SK-N-SH (cell line): Measurements from ENCODE around the gene CATSPER3.

Source experiments
- JUND ChIP-seq: IDR thresholded peaks from 2 replicates; pipeline ENCODE4 v1.4.0; 2012
- MXI1 ChIP-seq: IDR thresholded peaks from 2 replicates; pipeline ENCODE4 v1.6.1; 2012; ENCODE audit warnings: mild to moderate bottlenecking, low read depth, low read length, improper control_type of control experiment
- SIN3A ChIP-seq: IDR thresholded peaks from 2 replicates; pipeline ENCODE4 v1.6.1; 2012; ENCODE audit warnings: low read depth, mild to moderate bottlenecking, low read length, moderate library complexity, borderline replicate concordance
- TAF1 ChIP-seq: IDR thresholded peaks from 2 replicates; pipeline ENCODE4 v1.6.1; 2012; ENCODE audit warnings: low read depth, mild to moderate bottlenecking, low read length, moderate library complexity, borderline replicate concordance
- TF ChIP-seq, protein P1 (sequence below): fragments of 200-600 bp; sonication (generic); IDR thresholded peaks from 2 replicates; pipeline ENCODE4 v1.6.1; 2017; ENCODE audit warnings: antibody characterized with exemption, mild to moderate bottlenecking, moderate library complexity
- TF ChIP-seq, protein P2 (sequence below): IDR thresholded peaks from 2 replicates; pipeline ENCODE4 v1.6.1; 2012; ENCODE audit warnings: mild to moderate bottlenecking, low read depth, low read length, moderate library complexity
- TF ChIP-seq, protein P3 (sequence below): IDR thresholded peaks from 2 replicates; pipeline ENCODE4; 2012

DNA sequence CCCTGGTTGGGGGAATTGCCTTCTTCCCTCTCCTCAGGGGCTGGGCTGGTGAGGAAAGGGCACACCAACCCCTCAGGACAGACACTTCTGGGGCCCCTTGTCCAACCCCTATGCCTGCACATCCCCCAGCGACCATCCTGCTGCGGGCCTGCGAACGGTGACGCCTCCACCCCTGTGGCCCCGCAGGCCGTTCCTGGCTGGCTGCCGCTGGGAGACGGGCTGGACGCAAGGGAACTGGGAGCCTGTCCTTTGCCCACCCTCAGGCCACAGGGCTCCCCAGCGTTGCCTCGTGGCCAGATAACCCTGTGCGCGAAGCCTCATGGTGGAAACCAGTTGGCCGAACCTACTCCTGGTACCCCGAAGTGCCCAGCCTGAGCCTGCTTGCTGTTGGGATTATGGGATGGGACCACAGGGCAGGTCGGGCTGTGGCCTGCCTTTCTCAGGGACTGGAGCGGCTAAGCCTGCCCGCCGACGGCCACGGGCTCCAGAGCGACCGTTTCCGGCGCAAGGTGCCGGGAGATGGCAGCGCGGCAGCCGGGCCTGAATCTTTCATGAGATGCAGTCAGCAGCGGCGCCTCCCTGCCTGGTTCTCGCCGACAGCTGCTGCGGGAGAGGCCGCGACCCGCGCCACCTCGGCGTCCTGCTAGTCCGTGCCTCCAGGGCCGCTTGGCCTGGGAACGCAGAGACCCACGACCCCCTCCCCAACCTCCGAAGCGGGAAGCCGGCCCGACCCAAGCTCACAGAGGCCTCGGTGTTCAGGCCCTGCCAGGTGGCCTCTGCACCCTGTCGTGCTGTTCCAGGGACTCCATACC is 72.8 kb downstream of the CATSPER3 start:
- no peak for TF ChIP-seq SIN3A
- TF ChIP-seq, protein P1, sequence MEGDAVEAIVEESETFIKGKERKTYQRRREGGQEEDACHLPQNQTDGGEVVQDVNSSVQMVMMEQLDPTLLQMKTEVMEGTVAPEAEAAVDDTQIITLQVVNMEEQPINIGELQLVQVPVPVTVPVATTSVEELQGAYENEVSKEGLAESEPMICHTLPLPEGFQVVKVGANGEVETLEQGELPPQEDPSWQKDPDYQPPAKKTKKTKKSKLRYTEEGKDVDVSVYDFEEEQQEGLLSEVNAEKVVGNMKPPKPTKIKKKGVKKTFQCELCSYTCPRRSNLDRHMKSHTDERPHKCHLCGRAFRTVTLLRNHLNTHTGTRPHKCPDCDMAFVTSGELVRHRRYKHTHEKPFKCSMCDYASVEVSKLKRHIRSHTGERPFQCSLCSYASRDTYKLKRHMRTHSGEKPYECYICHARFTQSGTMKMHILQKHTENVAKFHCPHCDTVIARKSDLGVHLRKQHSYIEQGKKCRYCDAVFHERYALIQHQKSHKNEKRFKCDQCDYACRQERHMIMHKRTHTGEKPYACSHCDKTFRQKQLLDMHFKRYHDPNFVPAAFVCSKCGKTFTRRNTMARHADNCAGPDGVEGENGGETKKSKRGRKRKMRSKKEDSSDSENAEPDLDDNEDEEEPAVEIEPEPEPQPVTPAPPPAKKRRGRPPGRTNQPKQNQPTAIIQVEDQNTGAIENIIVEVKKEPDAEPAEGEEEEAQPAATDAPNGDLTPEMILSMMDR = no peak
- TF ChIP-seq, protein P2, sequence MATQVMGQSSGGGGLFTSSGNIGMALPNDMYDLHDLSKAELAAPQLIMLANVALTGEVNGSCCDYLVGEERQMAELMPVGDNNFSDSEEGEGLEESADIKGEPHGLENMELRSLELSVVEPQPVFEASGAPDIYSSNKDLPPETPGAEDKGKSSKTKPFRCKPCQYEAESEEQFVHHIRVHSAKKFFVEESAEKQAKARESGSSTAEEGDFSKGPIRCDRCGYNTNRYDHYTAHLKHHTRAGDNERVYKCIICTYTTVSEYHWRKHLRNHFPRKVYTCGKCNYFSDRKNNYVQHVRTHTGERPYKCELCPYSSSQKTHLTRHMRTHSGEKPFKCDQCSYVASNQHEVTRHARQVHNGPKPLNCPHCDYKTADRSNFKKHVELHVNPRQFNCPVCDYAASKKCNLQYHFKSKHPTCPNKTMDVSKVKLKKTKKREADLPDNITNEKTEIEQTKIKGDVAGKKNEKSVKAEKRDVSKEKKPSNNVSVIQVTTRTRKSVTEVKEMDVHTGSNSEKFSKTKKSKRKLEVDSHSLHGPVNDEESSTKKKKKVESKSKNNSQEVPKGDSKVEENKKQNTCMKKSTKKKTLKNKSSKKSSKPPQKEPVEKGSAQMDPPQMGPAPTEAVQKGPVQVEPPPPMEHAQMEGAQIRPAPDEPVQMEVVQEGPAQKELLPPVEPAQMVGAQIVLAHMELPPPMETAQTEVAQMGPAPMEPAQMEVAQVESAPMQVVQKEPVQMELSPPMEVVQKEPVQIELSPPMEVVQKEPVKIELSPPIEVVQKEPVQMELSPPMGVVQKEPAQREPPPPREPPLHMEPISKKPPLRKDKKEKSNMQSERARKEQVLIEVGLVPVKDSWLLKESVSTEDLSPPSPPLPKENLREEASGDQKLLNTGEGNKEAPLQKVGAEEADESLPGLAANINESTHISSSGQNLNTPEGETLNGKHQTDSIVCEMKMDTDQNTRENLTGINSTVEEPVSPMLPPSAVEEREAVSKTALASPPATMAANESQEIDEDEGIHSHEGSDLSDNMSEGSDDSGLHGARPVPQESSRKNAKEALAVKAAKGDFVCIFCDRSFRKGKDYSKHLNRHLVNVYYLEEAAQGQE = no peak
- TF ChIP-seq MXI1 = no peak
- TF ChIP-seq, protein P3, sequence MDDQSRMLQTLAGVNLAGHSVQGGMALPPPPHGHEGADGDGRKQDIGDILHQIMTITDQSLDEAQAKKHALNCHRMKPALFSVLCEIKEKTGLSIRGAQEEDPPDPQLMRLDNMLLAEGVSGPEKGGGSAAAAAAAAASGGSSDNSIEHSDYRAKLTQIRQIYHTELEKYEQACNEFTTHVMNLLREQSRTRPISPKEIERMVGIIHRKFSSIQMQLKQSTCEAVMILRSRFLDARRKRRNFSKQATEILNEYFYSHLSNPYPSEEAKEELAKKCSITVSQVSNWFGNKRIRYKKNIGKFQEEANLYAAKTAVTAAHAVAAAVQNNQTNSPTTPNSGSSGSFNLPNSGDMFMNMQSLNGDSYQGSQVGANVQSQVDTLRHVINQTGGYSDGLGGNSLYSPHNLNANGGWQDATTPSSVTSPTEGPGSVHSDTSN = no peak
- TF ChIP-seq TAF1 = no peak
- no peak for TF ChIP-seq JUND
